ENCODE measurements around the gene ABCA2. TPM values are rescaled to one million over a fixed set of nuclear protein-coding genes. Genes with fewer than 3 reads are reported as not detected.

ABCA2 gene
- total and polyA plus RNA-seq, 2 experiments from 2014 or later = 7.0 to 16.0 TPM

DNA sequence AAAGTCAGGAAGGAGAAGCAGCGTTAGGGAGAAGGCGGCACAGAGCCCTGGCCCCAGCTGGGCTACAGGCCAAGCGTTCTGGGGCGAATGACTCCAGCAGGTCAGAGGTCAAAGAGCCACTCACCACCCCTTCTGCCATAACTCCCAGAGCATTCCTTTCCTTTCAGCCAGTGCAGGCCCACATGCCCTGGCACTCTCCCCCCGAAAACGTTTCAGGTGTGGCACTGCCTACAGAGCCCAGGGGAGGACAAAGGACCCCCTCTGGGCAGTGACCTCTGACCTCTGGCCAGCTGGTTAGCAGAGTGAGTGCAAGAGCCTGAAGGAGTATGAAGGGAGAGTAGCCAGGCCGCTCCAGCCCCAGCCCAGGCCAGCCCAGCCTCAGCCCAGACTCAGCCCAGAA lies 4.9 kb downstream of the ABCA2 start:
- Histone ChIP-seq H4K20me1 (replicated peaks; ENCODE audit: insufficient read depth) (no peaks in the 10 kb centered on the region), H3K4me2 (no peak overlapping the region), H3K27ac (ENCODE audit: low read depth) (no peak overlapping the region), H3K27me3 (ENCODE audit: insufficient read depth) (peaks cover 11% of the 10 kb centered on the region), H3K4me3 (no peak overlapping the region), H3K36me3 (ENCODE audit: insufficient read depth) (no peaks in the 10 kb centered on the region), H3F3A (replicated peaks; ENCODE audit: low read depth) (0 out of 2 replicates have a peak, but pooled peaks cover 3% of the 10 kb centered on the region), H3K79me2 (replicated peaks; ENCODE audit: insufficient read depth) (no peaks in the 10 kb centered on the region), H3K4me1 (ENCODE audit: insufficient read depth) (peaks cover 7% of the 10 kb centered on the region; the same call in 1 of the 2 replicates), H2AFZ (no peak overlapping the region), H3K9me2 (ENCODE audit: insufficient read depth) (no peaks in the 10 kb centered on the region)
- Mint-ChIP-seq H3K27me3 (ENCODE audit: insufficient read depth, low read depth, poor library complexity) (peaks cover 18% of the 10 kb centered on the region), H3K4me1 (no peaks in the 10 kb centered on the region; the same call in 2 of the 3 replicates), H3K27ac (no peak overlapping the region), H3K4me3 (no peak overlapping the region), H3K36me3 (ENCODE audit: low read depth) (no peaks in the 10 kb centered on the region), H3K9me3 (no peaks in the 10 kb centered on the region)
- DNase-seq (ENCODE audit: low spot score) = no peak
- no peak for ATAC-seq
- no peak for TF ChIP-seq CREB1 (CRISPR knock-in tag; IDR thresholded peaks at IDR 0.05; ENCODE audit: low read depth)
- TF ChIP-seq POLR2AphosphoS5 (IDR thresholded peaks at IDR 0.05; ENCODE audit: low read depth) = no peak
- TF ChIP-seq STAT1 (IDR thresholded peaks at IDR 0.05; ENCODE audit: unreplicated experiment) = no peak
- TF ChIP-seq, protein P1, sequence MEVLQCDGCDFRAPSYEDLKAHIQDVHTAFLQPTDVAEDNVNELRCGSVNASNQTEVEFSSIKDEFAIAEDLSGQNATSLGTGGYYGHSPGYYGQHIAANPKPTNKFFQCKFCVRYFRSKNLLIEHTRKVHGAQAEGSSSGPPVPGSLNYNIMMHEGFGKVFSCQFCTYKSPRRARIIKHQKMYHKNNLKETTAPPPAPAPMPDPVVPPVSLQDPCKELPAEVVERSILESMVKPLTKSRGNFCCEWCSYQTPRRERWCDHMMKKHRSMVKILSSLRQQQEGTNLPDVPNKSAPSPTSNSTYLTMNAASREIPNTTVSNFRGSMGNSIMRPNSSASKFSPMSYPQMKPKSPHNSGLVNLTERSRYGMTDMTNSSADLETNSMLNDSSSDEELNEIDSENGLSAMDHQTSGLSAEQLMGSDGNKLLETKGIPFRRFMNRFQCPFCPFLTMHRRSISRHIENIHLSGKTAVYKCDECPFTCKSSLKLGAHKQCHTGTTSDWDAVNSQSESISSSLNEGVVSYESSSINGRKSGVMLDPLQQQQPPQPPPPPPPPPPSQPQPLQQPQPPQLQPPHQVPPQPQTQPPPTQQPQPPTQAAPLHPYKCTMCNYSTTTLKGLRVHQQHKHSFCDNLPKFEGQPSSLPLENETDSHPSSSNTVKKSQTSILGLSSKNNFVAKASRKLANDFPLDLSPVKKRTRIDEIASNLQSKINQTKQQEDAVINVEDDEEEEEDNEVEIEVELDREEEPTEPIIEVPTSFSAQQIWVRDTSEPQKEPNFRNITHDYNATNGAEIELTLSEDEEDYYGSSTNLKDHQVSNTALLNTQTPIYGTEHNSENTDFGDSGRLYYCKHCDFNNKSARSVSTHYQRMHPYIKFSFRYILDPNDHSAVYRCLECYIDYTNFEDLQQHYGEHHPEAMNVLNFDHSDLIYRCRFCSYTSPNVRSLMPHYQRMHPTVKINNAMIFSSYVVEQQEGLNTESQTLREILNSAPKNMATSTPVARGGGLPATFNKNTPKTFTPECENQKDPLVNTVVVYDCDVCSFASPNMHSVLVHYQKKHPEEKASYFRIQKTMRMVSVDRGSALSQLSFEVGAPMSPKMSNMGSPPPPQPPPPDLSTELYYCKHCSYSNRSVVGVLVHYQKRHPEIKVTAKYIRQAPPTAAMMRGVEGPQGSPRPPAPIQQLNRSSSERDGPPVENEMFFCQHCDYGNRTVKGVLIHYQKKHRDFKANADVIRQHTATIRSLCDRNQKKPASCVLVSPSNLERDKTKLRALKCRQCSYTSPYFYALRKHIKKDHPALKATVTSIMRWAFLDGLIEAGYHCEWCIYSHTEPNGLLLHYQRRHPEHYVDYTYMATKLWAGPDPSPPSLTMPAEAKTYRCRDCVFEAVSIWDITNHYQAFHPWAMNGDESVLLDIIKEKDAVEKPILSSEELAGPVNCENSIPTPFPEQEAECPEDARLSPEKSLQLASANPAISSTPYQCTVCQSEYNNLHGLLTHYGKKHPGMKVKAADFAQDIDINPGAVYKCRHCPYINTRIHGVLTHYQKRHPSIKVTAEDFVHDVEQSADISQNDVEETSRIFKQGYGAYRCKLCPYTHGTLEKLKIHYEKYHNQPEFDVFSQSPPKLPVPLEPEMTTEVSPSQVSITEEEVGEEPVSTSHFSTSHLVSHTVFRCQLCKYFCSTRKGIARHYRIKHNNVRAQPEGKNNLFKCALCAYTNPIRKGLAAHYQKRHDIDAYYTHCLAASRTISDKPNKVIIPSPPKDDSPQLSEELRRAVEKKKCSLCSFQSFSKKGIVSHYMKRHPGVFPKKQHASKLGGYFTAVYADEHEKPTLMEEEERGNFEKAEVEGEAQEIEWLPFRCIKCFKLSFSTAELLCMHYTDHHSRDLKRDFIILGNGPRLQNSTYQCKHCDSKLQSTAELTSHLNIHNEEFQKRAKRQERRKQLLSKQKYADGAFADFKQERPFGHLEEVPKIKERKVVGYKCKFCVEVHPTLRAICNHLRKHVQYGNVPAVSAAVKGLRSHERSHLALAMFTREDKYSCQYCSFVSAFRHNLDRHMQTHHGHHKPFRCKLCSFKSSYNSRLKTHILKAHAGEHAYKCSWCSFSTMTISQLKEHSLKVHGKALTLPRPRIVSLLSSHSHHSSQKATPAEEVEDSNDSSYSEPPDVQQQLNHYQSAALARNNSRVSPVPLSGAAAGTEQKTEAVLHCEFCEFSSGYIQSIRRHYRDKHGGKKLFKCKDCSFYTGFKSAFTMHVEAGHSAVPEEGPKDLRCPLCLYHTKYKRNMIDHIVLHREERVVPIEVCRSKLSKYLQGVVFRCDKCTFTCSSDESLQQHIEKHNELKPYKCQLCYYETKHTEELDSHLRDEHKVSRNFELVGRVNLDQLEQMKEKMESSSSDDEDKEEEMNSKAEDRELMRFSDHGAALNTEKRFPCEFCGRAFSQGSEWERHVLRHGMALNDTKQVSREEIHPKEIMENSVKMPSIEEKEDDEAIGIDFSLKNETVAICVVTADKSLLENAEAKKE (CRISPR knock-in tag; IDR thresholded peaks at IDR 0.05) = no peak
- TF ChIP-seq ZNF331 (CRISPR knock-in tag; IDR thresholded peaks at IDR 0.05; ENCODE audit: low read depth) = no peak
- no peak for TF ChIP-seq JUNB (IDR thresholded peaks at IDR 0.05; ENCODE audit: unreplicated experiment)
- no peak for TF ChIP-seq ZNF114 (CRISPR knock-in tag; IDR thresholded peaks at IDR 0.05)
- TF ChIP-seq ETS1 (IDR thresholded peaks at IDR 0.05) = no peak
- TF ChIP-seq EZH2 (IDR thresholded peaks at IDR 0.05; ENCODE audit: low read depth, unreplicated experiment) = no peak
- TF ChIP-seq NANOG (IDR thresholded peaks at IDR 0.05; ENCODE audit: borderline replicate concordance) = no peak
- TF ChIP-seq CTCF (conservative IDR thresholded peaks at IDR 0.05; ENCODE audit: low read depth in 2 of 2) = no peak
- TF ChIP-seq REST (IDR thresholded peaks at IDR 0.05; ENCODE audit: unreplicated experiment) = no peak
- TF ChIP-seq EZH2phosphoT487 (IDR thresholded peaks at IDR 0.05; ENCODE audit: unreplicated experiment) = no peak
